CD4-positive, alpha-beta T cell (primary cell): ENCODE measurements around the gene NNT. TPM values are rescaled to one million over a fixed set of nuclear protein-coding genes. Genes with fewer than 3 reads are reported as not detected.

ENCODE experiments used
- ATAC-seq: fragments of 200-7000 bp; cut with Tn5 transposase; one replicate; pipeline ENCODE4 v1.10.0; 2022; ENCODE audit warnings: mild to moderate bottlenecking; ENCODE audit not compliant: poor library complexity
- CTCF ChIA-PET: fragments of 350-600 bp; sonication (Branson Sonifier 250); formaldehyde crosslinking; loops from one replicate; lab custom pipeline; 2021; ENCODE audit warnings: antibody characterized with exemption, inconsistent platforms; lab: Charles Lee
- POLR2A ChIA-PET: fragments of 350-600 bp; sonication (Branson Sonifier 250); formaldehyde crosslinking; loops from one replicate; lab custom pipeline; 2021; ENCODE audit warnings: antibody characterized with exemption, inconsistent platforms; lab: Charles Lee
- DNase-seq, 14 experiments: peaks; one replicate each; pipeline ENCODE4 v3.0.0-alpha.2; 2013 to 2020; ENCODE audit warnings: mixed read lengths in 2 of 14
- H3K27ac ChIP-seq, 2 donors: one replicate each; pipeline versions ENCODE4 v1.5.1 to v1.7.0; 2013; ENCODE audit warnings: low read length in 2 of 2, low read depth in 1 of 2, mild to moderate bottlenecking in 1 of 2
- H3K27me3 ChIP-seq, 2 experiments: 1 replicate in 1 of 2; 2 replicates in 1 of 2; pipeline versions ENCODE4 v1.6.1 to v1.7.0; 2013; ENCODE audit warnings: low read length in 2 of 2, control low read depth in 1 of 2, mild to moderate bottlenecking in 1 of 2, moderate library complexity in 1 of 2; ENCODE audit not compliant: insufficient read depth in 2 of 2, control insufficient read depth in 1 of 2
- H3K36me3 ChIP-seq: one replicate; pipeline ENCODE4 v1.6.1; 2013; ENCODE audit warnings: low read length, control low read depth; ENCODE audit not compliant: insufficient read depth
- H3K4me1 ChIP-seq: one replicate; pipeline ENCODE4 v1.6.1; 2013; ENCODE audit warnings: low read length, control low read depth; ENCODE audit not compliant: insufficient read depth
- H3K4me3 ChIP-seq: one replicate; pipeline ENCODE4 v1.5.1; 2013; ENCODE audit warnings: mild to moderate bottlenecking, low read length, moderate library complexity
- H3K9me3 ChIP-seq, 2 experiments: 1 replicate in 1 of 2; 2 replicates in 1 of 2; pipeline versions ENCODE4 v1.6.1 to v1.7.0; 2013; ENCODE audit warnings: low read length in 2 of 2, mild to moderate bottlenecking in 2 of 2, control low read depth in 1 of 2, moderate library complexity in 1 of 2; ENCODE audit not compliant: control insufficient read depth in 1 of 2, insufficient read depth in 1 of 2
- H3K27ac Mint-ChIP-seq: one replicate; pipeline ENCODE4 v1.8.0; 2020; ENCODE audit warnings: mixed read lengths
- H3K27me3 Mint-ChIP-seq: one replicate; pipeline ENCODE4 v1.8.0; 2021; ENCODE audit warnings: mixed read lengths
- H3K36me3 Mint-ChIP-seq: one replicate; pipeline ENCODE4 v1.8.0; 2021; ENCODE audit warnings: low read depth, mixed read lengths
- H3K4me1 Mint-ChIP-seq: one replicate; pipeline ENCODE4 v1.8.0; 2021; ENCODE audit warnings: low read depth, mixed read lengths
- H3K4me3 Mint-ChIP-seq: one replicate; pipeline ENCODE4 v1.8.0; 2020; ENCODE audit warnings: mild to moderate bottlenecking, mixed read lengths
- H3K9me3 Mint-ChIP-seq: one replicate; pipeline ENCODE4 v1.8.0; 2020; ENCODE audit warnings: mixed read lengths
- intact Hi-C, 2 experiments: fragments of 100-400 bp; cut with DNase I in 1 of 2; cut with micrococcal nuclease in 1 of 2; formaldehyde crosslinking; loops; one replicate each; pipeline versions ENCODE4 v1.15.1 to v1.9.0; 2023 to 2025; cut with DNase I, micrococcal nuclease
- total RNA-seq, 174 experiments: library from RNA in 2 of 174; stranded (reverse) in 2 of 174; gene quantifications; one replicate each; pipeline ENCODE4 v1.2.3 and lab custom pipeline; 2021 to 2026
- TF ChIP-seq, protein P1 (sequence below): fragments of 200-600 bp; IDR thresholded peaks from one replicate; pipeline ENCODE4 v1.8.0; 2022; ENCODE audit warnings: antibody characterized with exemption, mild to moderate bottlenecking

Gene NNT
- total RNA-seq, 2 experiments from 2014 or later = 22.3 to 23.5 TPM

DNA sequence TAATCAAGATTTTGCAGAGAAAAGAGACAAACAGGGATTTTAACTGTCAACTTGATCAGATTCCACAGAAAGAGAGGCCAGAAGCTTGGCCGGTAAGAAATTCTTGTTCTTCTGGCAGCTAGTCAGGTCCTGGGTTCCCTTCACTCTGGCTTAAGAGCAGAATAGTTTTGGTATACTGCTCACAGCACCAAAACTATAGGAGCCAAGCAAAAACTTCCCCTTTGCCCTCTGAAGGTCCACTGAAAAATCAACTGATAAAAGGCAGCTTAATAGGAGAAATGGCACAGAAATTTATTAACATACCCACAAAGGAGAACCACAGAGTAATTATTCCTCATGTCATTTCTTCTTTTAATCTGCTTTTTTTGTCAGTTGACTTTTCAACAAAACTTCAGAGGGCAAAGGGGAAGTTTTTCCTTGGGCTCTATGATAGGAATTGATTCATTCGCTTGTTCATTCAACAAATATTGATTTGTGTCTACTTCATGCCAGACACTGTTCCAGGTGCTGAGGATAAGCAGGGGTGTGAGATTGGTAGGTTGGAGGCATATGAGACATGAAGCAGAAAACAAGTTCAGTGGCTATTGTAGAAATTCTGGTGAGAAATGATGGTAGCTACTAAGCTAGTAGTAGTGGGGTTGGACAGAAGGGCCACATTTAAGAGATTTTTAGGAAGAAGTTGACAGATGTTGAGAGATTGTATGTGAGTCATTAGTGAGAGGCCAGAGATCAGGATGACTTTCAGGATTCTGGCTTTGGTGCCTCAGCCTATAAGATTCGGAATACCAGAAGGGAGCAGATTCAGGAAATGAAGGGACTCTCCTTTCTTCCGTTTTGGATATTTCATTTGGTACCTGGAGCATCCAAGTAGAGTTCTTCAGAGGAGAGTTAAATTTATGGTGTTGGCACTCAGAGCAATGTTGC, 20.6 kb upstream of the NNT start:
- Mint-ChIP-seq H3K9me3 (no peaks in the 10 kb centered on the region), H3K4me1 (no peaks in the 10 kb centered on the region), H3K27ac (no peak overlapping the region), H3K4me3 (no peak overlapping the region), H3K36me3 (peaks cover 29% of the 10 kb centered on the region), H3K27me3 (no peaks in the 10 kb centered on the region)
- TF ChIP-seq, protein P1, sequence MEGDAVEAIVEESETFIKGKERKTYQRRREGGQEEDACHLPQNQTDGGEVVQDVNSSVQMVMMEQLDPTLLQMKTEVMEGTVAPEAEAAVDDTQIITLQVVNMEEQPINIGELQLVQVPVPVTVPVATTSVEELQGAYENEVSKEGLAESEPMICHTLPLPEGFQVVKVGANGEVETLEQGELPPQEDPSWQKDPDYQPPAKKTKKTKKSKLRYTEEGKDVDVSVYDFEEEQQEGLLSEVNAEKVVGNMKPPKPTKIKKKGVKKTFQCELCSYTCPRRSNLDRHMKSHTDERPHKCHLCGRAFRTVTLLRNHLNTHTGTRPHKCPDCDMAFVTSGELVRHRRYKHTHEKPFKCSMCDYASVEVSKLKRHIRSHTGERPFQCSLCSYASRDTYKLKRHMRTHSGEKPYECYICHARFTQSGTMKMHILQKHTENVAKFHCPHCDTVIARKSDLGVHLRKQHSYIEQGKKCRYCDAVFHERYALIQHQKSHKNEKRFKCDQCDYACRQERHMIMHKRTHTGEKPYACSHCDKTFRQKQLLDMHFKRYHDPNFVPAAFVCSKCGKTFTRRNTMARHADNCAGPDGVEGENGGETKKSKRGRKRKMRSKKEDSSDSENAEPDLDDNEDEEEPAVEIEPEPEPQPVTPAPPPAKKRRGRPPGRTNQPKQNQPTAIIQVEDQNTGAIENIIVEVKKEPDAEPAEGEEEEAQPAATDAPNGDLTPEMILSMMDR = no peak
- ChIA-PET CTCF (interaction anchor here (0.9 kb wide), 1 partner anchor 99 kb away, joined by 3 read pairs; the partner anchor contains the start of gene TMEM267), POLR2A (no interaction called here)
- ATAC-seq (no peak), DNase-seq (no peak)
- no peaks in the 10 kb centered on the region for H3K9me3 ChIP-seq
- H3K27me3 ChIP-seq = no peaks in the 10 kb centered on the region
- H3K36me3 ChIP-seq = no peaks in the 10 kb centered on the region
- H3K27ac ChIP-seq = no peak overlapping the region
- H3K4me3 ChIP-seq = no peak overlapping the region
- H3K4me1 ChIP-seq = no peaks in the 10 kb centered on the region
- intact Hi-C loops = no loop called here

DNA sequence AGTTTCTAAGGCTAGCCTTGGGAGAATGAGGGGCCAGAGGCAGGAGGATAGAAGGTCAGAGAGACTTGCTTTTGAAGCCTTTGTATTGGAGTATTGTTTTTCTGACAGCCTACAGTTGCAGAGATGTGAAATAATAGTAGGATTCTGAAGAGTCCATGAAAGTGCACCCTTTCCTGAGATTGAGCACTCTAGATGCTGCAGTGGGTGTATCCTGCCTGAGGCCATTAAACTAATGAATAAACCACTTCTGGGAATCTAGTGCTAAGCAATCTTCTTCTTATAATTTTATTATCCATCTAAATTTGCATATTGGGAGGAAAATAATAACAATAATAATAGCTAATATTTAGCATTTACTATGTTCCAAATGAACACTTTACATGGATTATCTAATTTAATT, 19.3 kb upstream of the NNT start:
- TF ChIP-seq, protein P1 = no peak

DNA sequence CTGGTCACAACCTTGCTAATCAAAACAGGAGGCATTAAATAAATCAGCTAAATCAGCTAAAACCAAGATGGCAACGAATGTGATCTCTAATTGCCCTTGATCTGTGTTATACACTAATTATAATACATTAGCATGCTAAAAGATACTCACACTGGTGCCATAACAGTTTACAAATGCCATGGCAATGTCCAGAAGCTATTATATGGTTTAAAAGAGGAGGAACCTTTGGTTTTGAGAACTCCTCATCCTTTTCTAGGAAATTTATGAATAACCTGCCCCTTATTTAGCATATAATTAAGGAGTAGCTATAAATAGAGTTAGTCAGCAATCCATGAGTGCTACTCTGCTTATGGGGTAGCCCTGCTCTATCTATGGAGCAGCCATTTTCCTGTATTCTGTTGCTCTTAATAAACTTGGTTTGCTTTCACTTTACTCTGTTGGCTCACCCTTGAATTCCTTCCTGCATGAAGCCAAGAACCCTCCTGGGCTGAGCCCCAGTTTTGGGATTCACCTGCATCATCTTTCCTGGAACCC, 18.7 kb upstream of the NNT start:
- H3K9me3 ChIP-seq = no peaks in the 10 kb centered on the region
- no peaks in the 10 kb centered on the region for H3K4me1 ChIP-seq
- H3K27ac ChIP-seq = no peak overlapping the region
- no peak overlapping the region for H3K4me3 ChIP-seq
- H3K27me3 ChIP-seq = no peaks in the 10 kb centered on the region
- intact Hi-C loops = no loop called here
- no peaks in the 10 kb centered on the region for H3K36me3 ChIP-seq
- H3K9me3 Mint-ChIP-seq = no peaks in the 10 kb centered on the region
- DNase-seq (no peak), ATAC-seq (no peak)
- peaks cover 33% of the 10 kb centered on the region for H3K36me3 Mint-ChIP-seq
- H3K4me3 Mint-ChIP-seq = no peak overlapping the region
- ChIA-PET POLR2A (no interaction called here), CTCF (no interaction called here)
- TF ChIP-seq, protein P1 = no peak
- H3K27ac Mint-ChIP-seq = no peak overlapping the region
- no peaks in the 10 kb centered on the region for H3K4me1 Mint-ChIP-seq
- H3K27me3 Mint-ChIP-seq = no peaks in the 10 kb centered on the region

More for the DNA sequence above, 19.3 kb upstream of the NNT start:
- Mint-ChIP-seq H3K9me3 (no peaks in the 10 kb centered on the region), H3K4me3 (no peak overlapping the region), H3K4me1 (no peaks in the 10 kb centered on the region), H3K36me3 (peaks cover 33% of the 10 kb centered on the region), H3K27me3 (no peaks in the 10 kb centered on the region), H3K27ac (no peak overlapping the region)
- intact Hi-C loops = no loop called here
- ChIA-PET POLR2A (no interaction called here), CTCF (no interaction called here)
- Histone ChIP-seq H3K4me3 (no peak overlapping the region), H3K4me1 (no peaks in the 10 kb centered on the region), H3K27me3 (no peaks in the 10 kb centered on the region), H3K36me3 (no peaks in the 10 kb centered on the region), H3K9me3 (no peaks in the 10 kb centered on the region), H3K27ac (no peak overlapping the region)
- ATAC-seq (no peak), DNase-seq (no peak)
